ENCODE measurements around the gene HS1BP3. TPM values are rescaled to one million over a fixed set of nuclear protein-coding genes. Genes with fewer than 3 reads are reported as not detected.

The HS1BP3 gene
- total and polyA plus RNA-seq, 2 of the 13 experiments (the other 11 are each of a cell fraction or from before 2014, with no cell fraction given) = 15.2 to 22.0 TPM

DNA sequence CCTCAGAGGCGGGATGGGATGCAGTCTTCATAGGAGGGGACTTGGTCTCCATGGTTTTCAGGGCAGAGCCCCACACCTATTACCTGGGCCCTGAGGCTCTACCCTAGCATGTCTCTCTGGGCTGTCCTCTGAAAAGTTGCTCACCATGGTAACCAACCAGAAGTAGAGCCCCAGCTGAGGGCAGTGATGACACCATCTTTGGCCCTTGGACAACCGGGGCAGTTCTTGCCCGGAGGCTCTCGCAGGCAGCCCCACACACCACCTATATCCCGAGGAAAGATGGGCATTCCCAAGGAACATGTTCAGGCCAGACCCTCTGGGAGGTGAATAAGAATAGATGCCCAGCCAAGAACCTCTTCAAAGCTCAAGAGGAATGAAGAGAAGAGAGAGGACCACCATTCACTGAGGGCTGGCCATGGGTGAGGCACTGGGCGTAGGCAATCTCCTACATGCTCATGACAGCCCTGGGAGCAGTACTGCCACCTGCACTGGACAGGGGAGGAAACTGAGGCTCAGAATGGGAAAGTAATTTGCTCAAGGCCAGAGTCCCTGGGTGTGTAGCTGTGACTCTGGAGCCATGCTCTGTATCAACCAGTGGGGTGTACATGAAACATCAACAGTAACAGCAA lies 72.5 kb downstream of the HS1BP3 start (continued):
- TF ChIP-seq ZNF383 (CRISPR knock-in tag; IDR thresholded peaks at IDR 0.05; ENCODE audit: borderline replicate concordance) (0 out of 2 replicates have a peak, but pooled peaks have one; percentile 3), NR0B2 (CRISPR knock-in tag; IDR thresholded peaks at IDR 0.05) (peak; percentile 36; the same call in 1 of the 2 replicates), PPARG (CRISPR knock-in tag; conservative IDR thresholded peaks at IDR 0.05) (no peak), POLR2AphosphoS2 (IDR thresholded peaks at IDR 0.05; ENCODE audit: low read depth, low read length) (no peak), TEAD3 (CRISPR knock-in tag; optimal IDR thresholded peaks at IDR 0.05; ENCODE audit: borderline replicate concordance) (no peak), ZBTB20 (CRISPR knock-in tag; IDR thresholded peaks at IDR 0.05; ENCODE audit: borderline replicate concordance, low read depth) (no peak), ZNF598 (CRISPR knock-in tag; IDR thresholded peaks at IDR 0.05; ENCODE audit: borderline replicate concordance) (no peak), ZNF274 (CRISPR knock-in tag; IDR thresholded peaks at IDR 0.05) (no peak), ZFY (CRISPR knock-in tag; IDR thresholded peaks at IDR 0.05) (no peak), ZNF572 (CRISPR knock-in tag; IDR thresholded peaks at IDR 0.05) (0 out of 2 replicates have a peak, but pooled peaks have one; percentile 65), MYPOP (CRISPR knock-in tag; IDR thresholded peaks at IDR 0.05) (no peak), ATRX (CRISPR knock-in tag; IDR thresholded peaks at IDR 0.05; ENCODE audit: borderline replicate concordance) (no peak), SCMH1 (CRISPR knock-in tag; IDR thresholded peaks at IDR 0.05; ENCODE audit: borderline replicate concordance) (no peak), BRD4 (CRISPR knock-in tag; IDR thresholded peaks at IDR 0.05) (0 out of 2 replicates have a peak, but pooled peaks have one; percentile 28)
- TF ChIP-seq, protein P1, sequence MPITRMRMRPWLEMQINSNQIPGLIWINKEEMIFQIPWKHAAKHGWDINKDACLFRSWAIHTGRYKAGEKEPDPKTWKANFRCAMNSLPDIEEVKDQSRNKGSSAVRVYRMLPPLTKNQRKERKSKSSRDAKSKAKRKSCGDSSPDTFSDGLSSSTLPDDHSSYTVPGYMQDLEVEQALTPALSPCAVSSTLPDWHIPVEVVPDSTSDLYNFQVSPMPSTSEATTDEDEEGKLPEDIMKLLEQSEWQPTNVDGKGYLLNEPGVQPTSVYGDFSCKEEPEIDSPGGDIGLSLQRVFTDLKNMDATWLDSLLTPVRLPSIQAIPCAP (CRISPR knock-in tag; IDR thresholded peaks at IDR 0.05; ENCODE audit: low read depth) = no peak

All from HepG2 (cell line).